Neural cell (in vitro differentiated cells): ENCODE results near the gene RHPN2. TPM values are rescaled to one million over a fixed set of nuclear protein-coding genes. Genes with fewer than 3 reads are reported as not detected.

Experiments used
- H2AFZ ChIP-seq: fragments of 200-600, 300-800 bp; sonication (generic), shearing (Covaris generic); 2 replicates; pipeline ENCODE4 v1.6.0; 2014; ENCODE audit warnings: low read depth, mild to moderate bottlenecking, antibody characterized with exemption, low read length, moderate library complexity
- H3F3A ChIP-seq: fragments of 200-600 bp; shearing (Covaris generic); 2 replicates; pipeline ENCODE4 v1.6.1; 2016; ENCODE audit warnings: mild to moderate bottlenecking, moderate library complexity, mixed read lengths, antibody characterized with exemption, low read length; ENCODE audit not compliant: insufficient read depth, poor library complexity, severe bottlenecking
- H3K27ac ChIP-seq: fragments of 200-600, 300-800 bp; sonication (generic), shearing (Covaris generic); 2 replicates; pipeline ENCODE4 v1.5.1; 2014; ENCODE audit warnings: mild to moderate bottlenecking, low read length, moderate library complexity
- H3K27me3 ChIP-seq: fragments of 300-800, 200-600 bp; sonication (generic), shearing (Covaris generic); 2 replicates; pipeline ENCODE4 v1.6.0; 2014; ENCODE audit warnings: mild to moderate bottlenecking, low read depth, low read length, moderate library complexity; ENCODE audit not compliant: insufficient read depth
- H3K36me3 ChIP-seq: fragments of 300-800, 200-600 bp; sonication (generic), shearing (Covaris generic); 2 replicates; pipeline ENCODE4 v1.5.1; 2014; ENCODE audit warnings: mild to moderate bottlenecking, antibody characterized with exemption, low read length, moderate library complexity; ENCODE audit not compliant: insufficient read depth
- H3K4me2 ChIP-seq: fragments of 300-800, 200-600 bp; sonication (generic), shearing (Covaris generic); 2 replicates; pipeline ENCODE4 v1.6.0; 2014; ENCODE audit warnings: mild to moderate bottlenecking, low read length
- H3K4me3 ChIP-seq: fragments of 300-800, 200-600 bp; sonication (generic), shearing (Covaris generic); 2 replicates; pipeline ENCODE4 v1.5.1; 2014; ENCODE audit warnings: mild to moderate bottlenecking, low read length, moderate library complexity
- H3K79me2 ChIP-seq: fragments of 200-600 bp; shearing (Covaris generic); replicated peaks from 2 replicates; pipeline ENCODE4 v1.6.0; 2014; ENCODE audit warnings: mild to moderate bottlenecking, low read length, moderate library complexity; ENCODE audit not compliant: insufficient read depth
- H3K9ac ChIP-seq: fragments of 300-800, 200-600 bp; sonication (generic), shearing (Covaris generic); 2 replicates; pipeline ENCODE4 v1.6.1; 2016; ENCODE audit warnings: mild to moderate bottlenecking, low read length, mixed read lengths
- H3K9me2 ChIP-seq: fragments of 200-600 bp; shearing (Covaris generic); 2 replicates; pipeline ENCODE4 v1.6.1; 2016; ENCODE audit warnings: mild to moderate bottlenecking, low read length, mixed read lengths; ENCODE audit not compliant: insufficient read depth
- H3K9me3 ChIP-seq: fragments of 200-600, 300-800 bp; sonication (generic), shearing (Covaris generic); 2 replicates; pipeline ENCODE4 v1.6.1; 2016; ENCODE audit warnings: mild to moderate bottlenecking, mixed run types, low read length, moderate library complexity, mixed read lengths
- H4K20me1 ChIP-seq: fragments of 200-600 bp; shearing (Covaris generic); 2 replicates; pipeline ENCODE4 v1.6.1; 2016; ENCODE audit warnings: mild to moderate bottlenecking, mixed run types; ENCODE audit not compliant: insufficient read depth
- EP300 ChIP-seq: fragments of 450-650 bp; conservative IDR thresholded peaks from 2 replicates; pipeline ENCODE4 v1.6.1; 2014; ENCODE audit warnings: antibody characterized with exemption, mild to moderate bottlenecking, moderate library complexity; ENCODE audit not compliant: poor library complexity, severe bottlenecking
- EZH2 ChIP-seq: fragments of 200-600, 300-800 bp; shearing (Covaris generic), sonication (generic); IDR thresholded peaks from 2 replicates; pipeline ENCODE4 v1.6.1; 2014; ENCODE audit warnings: antibody characterized with exemption, low read length, borderline replicate concordance, mild to moderate bottlenecking; ENCODE audit not compliant: insufficient read depth, poor library complexity, severe bottlenecking
- MXI1 ChIP-seq: fragments of 450-650 bp; conservative IDR thresholded peaks from 2 replicates; pipeline ENCODE4 v1.6.1; 2014; ENCODE audit warnings: antibody characterized with exemption, mild to moderate bottlenecking; ENCODE audit not compliant: poor library complexity, severe bottlenecking
- POLR2AphosphoS5 ChIP-seq: IDR thresholded peaks from 2 replicates; pipeline ENCODE4 v1.6.1; 2012
- RAD21 ChIP-seq: fragments of 450-650 bp; conservative IDR thresholded peaks from 2 replicates; pipeline ENCODE4 v1.6.1; 2014; ENCODE audit warnings: antibody characterized with exemption, mild to moderate bottlenecking, moderate library complexity
- SMC3 ChIP-seq: fragments of 450-650 bp; conservative IDR thresholded peaks from 2 replicates; pipeline ENCODE4 v1.6.1; 2014; ENCODE audit warnings: antibody characterized with exemption, mild to moderate bottlenecking, moderate library complexity; ENCODE audit not compliant: poor library complexity
- TAF1 ChIP-seq: IDR thresholded peaks from 2 replicates; pipeline ENCODE4 v1.6.1; 2012; ENCODE audit warnings: low read depth
- polyA plus RNA-seq: library from polyadenylated mRNA; depleted of rRNA; stranded (reverse); fragments of >200 nt; gene quantifications from 2 replicates; pipeline ENCODE4 v1.2.3, GENCODE V29; 2014
- TF ChIP-seq, protein P1 (sequence below): IDR thresholded peaks from 2 replicates; pipeline ENCODE4 v1.6.1; 2012; ENCODE audit warnings: borderline replicate concordance
- TF ChIP-seq, protein P2 (sequence below): fragments of 450-650 bp; IDR thresholded peaks from 2 replicates; pipeline ENCODE4 v1.5.1; 2014; ENCODE audit warnings: antibody characterized with exemption, mild to moderate bottlenecking, moderate library complexity; ENCODE audit not compliant: poor library complexity, severe bottlenecking

Gene RHPN2
- polyA plus RNA-seq, 1 donor from 2014 or later, result 1.5 TPM

- H3K27ac ChIP-seq, result no peak overlapping the region
- H3K36me3 ChIP-seq, result no peaks in the 10 kb centered on the region
- H2AFZ ChIP-seq, result no peak overlapping the region
- no peak overlapping the region for H3K9ac ChIP-seq
- peaks cover 17% of the 10 kb centered on the region for H3K79me2 ChIP-seq
- H3K9me3 ChIP-seq, result no peaks in the 10 kb centered on the region
- no peaks in the 10 kb centered on the region for H3F3A ChIP-seq
- H3K4me2 ChIP-seq, result no peak overlapping the region
- TF ChIP-seq POLR2AphosphoS5 (no peak), MXI1 (no peak), TAF1 (no peak), EP300 (no peak), RAD21 (no peak), EZH2 (no peak), SMC3 (no peak)
- TF ChIP-seq, protein P1, sequence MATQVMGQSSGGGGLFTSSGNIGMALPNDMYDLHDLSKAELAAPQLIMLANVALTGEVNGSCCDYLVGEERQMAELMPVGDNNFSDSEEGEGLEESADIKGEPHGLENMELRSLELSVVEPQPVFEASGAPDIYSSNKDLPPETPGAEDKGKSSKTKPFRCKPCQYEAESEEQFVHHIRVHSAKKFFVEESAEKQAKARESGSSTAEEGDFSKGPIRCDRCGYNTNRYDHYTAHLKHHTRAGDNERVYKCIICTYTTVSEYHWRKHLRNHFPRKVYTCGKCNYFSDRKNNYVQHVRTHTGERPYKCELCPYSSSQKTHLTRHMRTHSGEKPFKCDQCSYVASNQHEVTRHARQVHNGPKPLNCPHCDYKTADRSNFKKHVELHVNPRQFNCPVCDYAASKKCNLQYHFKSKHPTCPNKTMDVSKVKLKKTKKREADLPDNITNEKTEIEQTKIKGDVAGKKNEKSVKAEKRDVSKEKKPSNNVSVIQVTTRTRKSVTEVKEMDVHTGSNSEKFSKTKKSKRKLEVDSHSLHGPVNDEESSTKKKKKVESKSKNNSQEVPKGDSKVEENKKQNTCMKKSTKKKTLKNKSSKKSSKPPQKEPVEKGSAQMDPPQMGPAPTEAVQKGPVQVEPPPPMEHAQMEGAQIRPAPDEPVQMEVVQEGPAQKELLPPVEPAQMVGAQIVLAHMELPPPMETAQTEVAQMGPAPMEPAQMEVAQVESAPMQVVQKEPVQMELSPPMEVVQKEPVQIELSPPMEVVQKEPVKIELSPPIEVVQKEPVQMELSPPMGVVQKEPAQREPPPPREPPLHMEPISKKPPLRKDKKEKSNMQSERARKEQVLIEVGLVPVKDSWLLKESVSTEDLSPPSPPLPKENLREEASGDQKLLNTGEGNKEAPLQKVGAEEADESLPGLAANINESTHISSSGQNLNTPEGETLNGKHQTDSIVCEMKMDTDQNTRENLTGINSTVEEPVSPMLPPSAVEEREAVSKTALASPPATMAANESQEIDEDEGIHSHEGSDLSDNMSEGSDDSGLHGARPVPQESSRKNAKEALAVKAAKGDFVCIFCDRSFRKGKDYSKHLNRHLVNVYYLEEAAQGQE, result no peak
- TF ChIP-seq, protein P2, sequence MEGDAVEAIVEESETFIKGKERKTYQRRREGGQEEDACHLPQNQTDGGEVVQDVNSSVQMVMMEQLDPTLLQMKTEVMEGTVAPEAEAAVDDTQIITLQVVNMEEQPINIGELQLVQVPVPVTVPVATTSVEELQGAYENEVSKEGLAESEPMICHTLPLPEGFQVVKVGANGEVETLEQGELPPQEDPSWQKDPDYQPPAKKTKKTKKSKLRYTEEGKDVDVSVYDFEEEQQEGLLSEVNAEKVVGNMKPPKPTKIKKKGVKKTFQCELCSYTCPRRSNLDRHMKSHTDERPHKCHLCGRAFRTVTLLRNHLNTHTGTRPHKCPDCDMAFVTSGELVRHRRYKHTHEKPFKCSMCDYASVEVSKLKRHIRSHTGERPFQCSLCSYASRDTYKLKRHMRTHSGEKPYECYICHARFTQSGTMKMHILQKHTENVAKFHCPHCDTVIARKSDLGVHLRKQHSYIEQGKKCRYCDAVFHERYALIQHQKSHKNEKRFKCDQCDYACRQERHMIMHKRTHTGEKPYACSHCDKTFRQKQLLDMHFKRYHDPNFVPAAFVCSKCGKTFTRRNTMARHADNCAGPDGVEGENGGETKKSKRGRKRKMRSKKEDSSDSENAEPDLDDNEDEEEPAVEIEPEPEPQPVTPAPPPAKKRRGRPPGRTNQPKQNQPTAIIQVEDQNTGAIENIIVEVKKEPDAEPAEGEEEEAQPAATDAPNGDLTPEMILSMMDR, result no peak
- H3K4me3 ChIP-seq, result no peak overlapping the region
- no peaks in the 10 kb centered on the region for H4K20me1 ChIP-seq
- no peaks in the 10 kb centered on the region for H3K27me3 ChIP-seq
- H3K9me2 ChIP-seq, result no peaks in the 10 kb centered on the region
Measured at GRCh38 chr19:32969549-32969948, 95.1 kb downstream of the RHPN2 start.

DNA sequence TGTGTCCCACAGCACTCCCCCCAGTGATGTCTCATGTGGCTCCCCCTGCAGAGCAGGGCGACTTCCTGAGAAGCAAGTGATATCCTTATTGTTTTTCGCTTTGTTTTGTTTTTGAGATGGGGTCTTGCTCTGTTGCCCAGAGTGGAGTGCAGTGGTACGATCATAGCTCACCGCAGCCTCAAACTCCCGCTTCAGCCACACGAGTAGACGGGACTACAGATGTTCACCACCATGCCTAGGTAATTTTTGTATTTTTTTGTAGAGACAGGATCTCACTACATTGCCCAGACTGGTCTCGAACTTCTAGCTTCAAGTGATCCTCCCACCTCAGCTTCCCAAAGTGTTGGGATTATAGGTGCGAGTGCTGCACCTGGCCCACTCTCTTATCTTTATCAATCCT, 97.9 kb downstream of the RHPN2 start:
- no peaks in the 10 kb centered on the region for H3F3A ChIP-seq
- no peak overlapping the region for H2AFZ ChIP-seq
- H3K27ac ChIP-seq, result no peak overlapping the region
- H3K27me3 ChIP-seq, result no peaks in the 10 kb centered on the region
- no peaks in the 10 kb centered on the region for H3K9me3 ChIP-seq
- no peak overlapping the region for H3K4me2 ChIP-seq
- H3K36me3 ChIP-seq, result peaks cover 8% of the 10 kb centered on the region
- no peak overlapping the region for H3K4me3 ChIP-seq
- H3K79me2 ChIP-seq, result peaks cover 17% of the 10 kb centered on the region
- H3K9ac ChIP-seq, result no peak overlapping the region
- H4K20me1 ChIP-seq, result no peaks in the 10 kb centered on the region
- no peaks in the 10 kb centered on the region for H3K9me2 ChIP-seq
- TF ChIP-seq RAD21 (no peak), EP300 (no peak), EZH2 (no peak), SMC3 (no peak), POLR2AphosphoS5 (no peak), MXI1 (no peak), TAF1 (no peak)
- TF ChIP-seq, protein P2, result no peak
- TF ChIP-seq, protein P1, result no peak
